Stimulated activated naive B cell treated with anti-CD40 and anti-IgM and Interleukin-4, amounts not matched to agents 10 μg/mL and 1 μg/mL and 100 μg/mL, for 72 hours (primary cell): ENCODE measurements around the gene ADAMTS17.
"Not testable (repeated sequence)": the region's sequence is repeated elsewhere in the genome, so short reads cannot be mapped to it uniquely, and the experiment has no call there.

ENCODE experiments used
- ATAC-seq, 2 donors: fragments of 150-1000 bp; cut with Tn5 transposase; replicated peaks; 2 replicates each; pipeline ENCODE4 v1.10.0; 2021; ENCODE audit warnings: moderate library complexity in 1 of 2
- DNase-seq: peaks from one replicate; pipeline ENCODE4 v3.0.0; 2021
- H3K27ac Mint-ChIP-seq: one replicate; pipeline ENCODE4 v1.8.0; 2022; ENCODE audit warnings: mild to moderate bottlenecking, mixed read lengths
- H3K27me3 Mint-ChIP-seq, 2 donors: one replicate each; pipeline ENCODE4 v1.8.0; 2022; ENCODE audit warnings: mixed read lengths in 2 of 2
- H3K36me3 Mint-ChIP-seq, 2 donors: one replicate each; pipeline ENCODE4 v1.8.0; 2022; ENCODE audit warnings: mixed read lengths in 2 of 2, mild to moderate bottlenecking in 1 of 2
- H3K4me1 Mint-ChIP-seq, 2 donors: one replicate each; pipeline ENCODE4 v1.8.0; 2022; ENCODE audit warnings: mixed read lengths in 2 of 2, mild to moderate bottlenecking in 1 of 2
- H3K4me3 Mint-ChIP-seq, 2 donors: one replicate each; pipeline ENCODE4 v1.8.0; 2022; ENCODE audit warnings: mild to moderate bottlenecking in 2 of 2, mixed read lengths in 2 of 2, moderate library complexity in 1 of 2
- H3K9me3 Mint-ChIP-seq, 2 donors: one replicate each; pipeline ENCODE4 v1.8.0; 2022; ENCODE audit warnings: mixed read lengths in 2 of 2, mild to moderate bottlenecking in 1 of 2

Gene ADAMTS17

GRCh38 chr15:100348578-100348977, 6.8 kb upstream of the ADAMTS17 start:
- DNase-seq (no peak), ATAC-seq (no peak)
- peaks cover 7 to 16% of the 10 kb centered on the region in 2 donors for H3K4me1 Mint-ChIP-seq
- no peak overlapping the region for H3K4me3 Mint-ChIP-seq
- no peak overlapping the region for H3K27ac Mint-ChIP-seq
- H3K27me3 Mint-ChIP-seq, result peaks cover 45 to 55% of the 10 kb centered on the region in 2 donors
- H3K9me3 Mint-ChIP-seq, result peaks cover 0 to 5% of the 10 kb centered on the region in 2 donors
- no peaks in the 10 kb centered on the region for H3K36me3 Mint-ChIP-seq

DNA sequence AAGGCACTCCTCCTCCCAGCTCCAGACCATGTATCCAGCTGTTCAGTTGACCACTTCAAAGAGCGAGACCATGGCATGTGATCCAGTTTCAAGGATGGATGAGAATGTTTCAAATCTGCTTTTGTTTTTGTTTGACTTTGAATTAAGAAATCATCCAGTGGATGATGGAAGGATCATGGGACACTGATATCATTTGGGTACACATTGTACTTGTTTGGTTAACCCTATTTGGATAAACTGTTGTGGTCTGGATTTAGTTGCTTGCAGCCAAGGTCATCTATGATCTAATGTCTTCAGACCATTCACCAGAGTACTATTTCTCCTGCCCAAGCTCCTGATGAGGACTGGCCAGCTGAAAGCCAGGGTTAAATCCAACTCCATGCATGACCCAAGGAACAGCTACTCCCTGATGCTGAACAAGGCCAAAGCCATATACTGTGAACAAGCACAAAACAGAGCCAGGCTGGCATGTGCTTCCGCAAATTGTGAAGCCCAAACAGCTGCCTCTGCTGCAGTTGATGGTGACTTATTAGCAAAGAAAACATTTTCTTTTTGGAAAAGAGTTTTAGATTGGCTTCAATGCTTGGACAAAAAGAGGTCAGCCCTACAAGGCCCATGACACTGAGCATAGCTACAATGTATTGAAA, 5.2 kb upstream of the ADAMTS17 start:
- Mint-ChIP-seq H3K4me1 (peaks cover 7 to 16% of the 10 kb centered on the region in 2 donors), H3K27me3 (peaks cover 49 to 67% of the 10 kb centered on the region in 2 donors), H3K27ac (no peak overlapping the region), H3K4me3 (no peak overlapping the region), H3K9me3 (peaks cover 0 to 5% of the 10 kb centered on the region in 2 donors), H3K36me3 (no peaks in the 10 kb centered on the region)
- DNase-seq (no peak), ATAC-seq (no peak)

- DNase-seq, result no peak
- Mint-ChIP-seq H3K9me3 (peaks cover 0 to 2% of the 10 kb centered on the region in 2 donors), H3K4me3 (no peak overlapping the region), H3K36me3 (no peaks in the 10 kb centered on the region), H3K27me3 (peaks cover 39 to 61% of the 10 kb centered on the region in 2 donors), H3K4me1 (peaks cover 7 to 17% of the 10 kb centered on the region in 2 donors), H3K27ac (no peak overlapping the region)
- ATAC-seq, result no peak
These were observed 3.7 kb upstream of the ADAMTS17 start for GRCh38 chr15:100345438-100345837.

- no peak overlapping the region for H3K27ac Mint-ChIP-seq
These were observed 1.5 kb upstream of the ADAMTS17 start for GRCh38 chr15:100343251-100343650.

GRCh38 chr15:100341239-100341749, 481 bp downstream of the ADAMTS17 start:
- H3K27ac Mint-ChIP-seq, result no peak overlapping the region
- peaks cover 0 to 6% of the 10 kb centered on the region in 2 donors for H3K4me1 Mint-ChIP-seq
- DNase-seq (no peak), ATAC-seq (peak in 1 of 2 donors; percentile 11)
- no peaks in the 10 kb centered on the region for H3K36me3 Mint-ChIP-seq
- H3K9me3 Mint-ChIP-seq, result peaks cover 0 to 2% of the 10 kb centered on the region in 2 donors
- H3K27me3 Mint-ChIP-seq, result peaks cover 54 to 81% of the 10 kb centered on the region in 2 donors
- peak overlapping the region in 1 of 2 donors; percentile 37 for H3K4me3 Mint-ChIP-seq

More at GRCh38 chr15:100343251-100343650, 1.5 kb upstream of the ADAMTS17 start:
- H3K36me3 Mint-ChIP-seq, result no peaks in the 10 kb centered on the region
- H3K4me3 Mint-ChIP-seq, result no peak overlapping the region
- peaks cover 0 to 2% of the 10 kb centered on the region in 2 donors for H3K9me3 Mint-ChIP-seq
- no peak for ATAC-seq
- peaks cover 0 to 6% of the 10 kb centered on the region in 2 donors for H3K4me1 Mint-ChIP-seq
- DNase-seq, result no peak
- H3K27me3 Mint-ChIP-seq, result peaks cover 51 to 66% of the 10 kb centered on the region in 2 donors

GRCh38 chr15:100340721-100341238, 995 bp downstream of the ADAMTS17 start:
- peaks cover 0 to under 1% of the 10 kb centered on the region in 2 donors for H3K9me3 Mint-ChIP-seq
- no peak for ATAC-seq
- H3K4me1 Mint-ChIP-seq, result peaks cover 0 to 6% of the 10 kb centered on the region in 2 donors
- H3K27ac Mint-ChIP-seq, result no peak overlapping the region
- peaks cover 49 to 79% of the 10 kb centered on the region in 2 donors for H3K27me3 Mint-ChIP-seq
- DNase-seq, result no peak
- peak overlapping the region; percentile 21 to 46 for H3K4me3 Mint-ChIP-seq
- no peaks in the 10 kb centered on the region for H3K36me3 Mint-ChIP-seq

- H3K27ac Mint-ChIP-seq, result no peak overlapping the region
These were observed 1.8 kb downstream of the ADAMTS17 start for GRCh38 chr15:100339999-100340398.

GRCh38 chr15:100339451-100339850, 2.3 kb downstream of the ADAMTS17 start:
- not testable (repeated sequence) for ATAC-seq, H3K27ac Mint-ChIP-seq, DNase-seq, H3K36me3 Mint-ChIP-seq, H3K4me3 Mint-ChIP-seq, H3K9me3 Mint-ChIP-seq, H3K4me1 Mint-ChIP-seq
- H3K27me3 Mint-ChIP-seq, result peaks cover 50 to 83% of the 10 kb centered on the region in 2 donors

More at GRCh38 chr15:100339999-100340398, 1.8 kb downstream of the ADAMTS17 start:
- Mint-ChIP-seq H3K4me1 (peaks cover 0 to 6% of the 10 kb centered on the region in 2 donors), H3K4me3 (peak overlapping the region; percentile 21 to 46), H3K36me3 (no peaks in the 10 kb centered on the region), H3K9me3 (no peaks in the 10 kb centered on the region), H3K27me3 (peaks cover 48 to 79% of the 10 kb centered on the region in 2 donors)
- ATAC-seq (no peak), DNase-seq (no peak)

- peaks cover 51 to 82% of the 10 kb centered on the region in 2 donors for H3K27me3 Mint-ChIP-seq
These were observed 2.8 kb downstream of the ADAMTS17 start for GRCh38 chr15:100338971-100339444.

DNA sequence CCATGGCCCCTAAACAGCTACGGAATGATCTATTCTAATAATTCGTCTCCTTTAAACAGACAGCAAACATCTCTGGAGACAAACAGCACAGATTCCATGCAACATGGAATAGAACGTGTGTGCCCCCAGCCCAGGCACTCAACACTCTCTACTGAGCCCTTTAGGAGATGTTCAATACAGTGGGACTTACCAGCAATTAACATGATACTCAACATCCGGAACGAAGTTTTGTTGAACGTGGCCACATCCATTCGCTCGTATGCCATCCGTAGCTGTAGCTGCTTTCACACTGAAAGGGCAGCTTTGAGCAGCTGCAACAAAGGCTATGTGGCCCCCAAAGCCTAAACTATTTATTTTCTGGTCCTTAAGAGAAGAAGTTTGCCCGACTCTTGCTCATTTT, 3.5 kb downstream of the ADAMTS17 start:
- Mint-ChIP-seq H3K4me1 (peaks cover 0 to 6% of the 10 kb centered on the region in 2 donors), H3K27me3 (peaks cover 45 to 80% of the 10 kb centered on the region in 2 donors), H3K36me3 (no peaks in the 10 kb centered on the region), H3K27ac (no peak overlapping the region), H3K4me3 (no peak overlapping the region), H3K9me3 (no peaks in the 10 kb centered on the region)
- no peak for DNase-seq
- ATAC-seq, result no peak

More at GRCh38 chr15:100338971-100339444, 2.8 kb downstream of the ADAMTS17 start:
- H3K4me3 Mint-ChIP-seq, result no peak overlapping the region
- no peak overlapping the region for H3K27ac Mint-ChIP-seq
- H3K4me1 Mint-ChIP-seq, result peaks cover 0 to 6% of the 10 kb centered on the region in 2 donors
- H3K9me3 Mint-ChIP-seq, result no peaks in the 10 kb centered on the region
- H3K36me3 Mint-ChIP-seq, result no peaks in the 10 kb centered on the region
- DNase-seq (no peak), ATAC-seq (peak in 1 of 2 donors; percentile 43)

- Mint-ChIP-seq H3K27me3 (peaks cover 46 to 78% of the 10 kb centered on the region in 2 donors), H3K36me3 (no peaks in the 10 kb centered on the region), H3K27ac (no peak overlapping the region), H3K4me1 (peaks cover 0 to 6% of the 10 kb centered on the region in 2 donors), H3K4me3 (no peak overlapping the region), H3K9me3 (no peaks in the 10 kb centered on the region)
- ATAC-seq (no peak), DNase-seq (no peak)
These were observed 4.4 kb downstream of the ADAMTS17 start for GRCh38 chr15:100337096-100338044.

DNA sequence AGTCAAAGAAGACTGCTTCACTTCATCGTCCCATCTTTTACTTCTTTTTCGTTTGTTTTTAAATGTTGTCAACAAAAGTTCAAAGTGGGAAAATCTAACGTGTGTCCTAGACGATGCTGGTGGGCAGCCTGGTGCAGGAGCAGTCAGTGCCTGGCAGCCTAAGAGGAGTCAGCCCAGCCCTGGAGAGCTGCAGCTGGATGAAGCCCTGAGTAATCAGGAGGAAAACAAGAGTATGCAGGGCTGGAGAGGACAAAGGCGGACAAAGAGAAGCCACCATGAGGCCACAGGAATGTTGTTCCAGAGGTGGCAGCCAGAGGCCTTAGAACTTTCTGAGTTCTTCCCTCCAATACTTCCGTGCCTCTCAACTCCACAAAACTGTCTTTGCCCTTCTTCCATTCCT, 5.7 kb downstream of the ADAMTS17 start:
- ATAC-seq (no peak), DNase-seq (no peak)
- H3K4me1 Mint-ChIP-seq, result peaks cover 0 to 6% of the 10 kb centered on the region in 2 donors
- H3K27ac Mint-ChIP-seq, result no peak overlapping the region
- no peak overlapping the region for H3K4me3 Mint-ChIP-seq
- H3K36me3 Mint-ChIP-seq, result no peaks in the 10 kb centered on the region
- peaks cover 44 to 82% of the 10 kb centered on the region in 2 donors for H3K27me3 Mint-ChIP-seq
- no peaks in the 10 kb centered on the region for H3K9me3 Mint-ChIP-seq

DNA sequence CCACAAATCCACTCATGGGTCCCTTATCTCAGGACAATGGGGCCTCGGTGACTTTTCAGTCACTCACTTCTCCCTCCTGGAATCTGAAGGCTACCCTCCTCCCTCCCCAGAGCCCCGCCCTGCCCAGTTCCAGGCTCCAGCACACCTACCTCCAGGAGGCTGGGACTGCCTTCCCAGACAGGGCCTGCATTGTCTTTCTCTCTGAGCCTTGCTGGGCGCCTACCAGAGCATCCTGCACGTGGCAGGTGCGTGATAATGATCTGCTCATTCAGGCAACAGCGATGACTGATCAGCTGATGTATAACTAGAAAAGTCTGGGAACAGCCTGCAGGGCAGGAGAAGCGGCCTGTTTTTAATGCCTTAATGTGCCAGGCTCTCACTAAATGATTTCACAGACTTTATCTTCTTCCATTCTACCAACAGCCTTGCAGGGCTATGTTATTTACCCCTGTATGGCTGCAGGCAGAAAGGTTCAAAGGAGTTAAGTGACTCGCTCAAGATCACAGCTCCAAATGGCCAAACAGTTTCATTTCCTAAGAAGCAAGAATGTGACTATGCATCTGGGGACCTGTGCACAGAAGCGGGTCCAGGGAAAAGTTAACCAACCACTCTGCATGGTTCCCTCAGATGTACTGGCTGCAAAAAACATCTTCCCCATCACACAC, 6.3 kb downstream of the ADAMTS17 start:
- DNase-seq, result no peak
- ATAC-seq, result no peak
- peaks cover 43 to 84% of the 10 kb centered on the region in 2 donors for H3K27me3 Mint-ChIP-seq
- H3K27ac Mint-ChIP-seq, result no peak overlapping the region
- no peaks in the 10 kb centered on the region for H3K36me3 Mint-ChIP-seq
- H3K4me1 Mint-ChIP-seq, result peaks cover 0 to 3% of the 10 kb centered on the region in 2 donors
- no peaks in the 10 kb centered on the region for H3K9me3 Mint-ChIP-seq
- no peak overlapping the region for H3K4me3 Mint-ChIP-seq
